Hepatocyte (in vitro differentiated cells): ENCODE results near the gene CNTN6. TPM values are rescaled to one million over a fixed set of nuclear protein-coding genes. Genes with fewer than 3 reads are reported as not detected.

ENCODE experiments used
- DNase-seq: peaks from one replicate; pipeline ENCODE4 v3.0.0-alpha.2; 2016; ENCODE audit warnings: low spot score
- H2AFZ ChIP-seq: fragments of 200-600 bp; sonication (generic); 2 replicates; pipeline ENCODE4 v1.6.0; 2016; ENCODE audit warnings: antibody characterized with exemption, mild to moderate bottlenecking
- H3K27ac ChIP-seq: fragments of 200-600 bp; sonication (generic); 2 replicates; pipeline ENCODE4 v1.5.1; 2016; ENCODE audit warnings: mild to moderate bottlenecking
- H3K27me3 ChIP-seq: fragments of 200-600 bp; sonication (generic); 2 replicates; pipeline ENCODE4 v1.6.1; 2016
- H3K36me3 ChIP-seq: fragments of 200-600 bp; sonication (generic); replicated peaks from 2 replicates; pipeline ENCODE4 v1.5.1; 2016; ENCODE audit warnings: low read depth; ENCODE audit not compliant: insufficient read depth
- H3K4me1 ChIP-seq: fragments of 200-600 bp; sonication (generic); 2 replicates; pipeline ENCODE4 v1.5.1; 2016; ENCODE audit warnings: mild to moderate bottlenecking, moderate library complexity; ENCODE audit not compliant: insufficient read depth
- H3K4me2 ChIP-seq: fragments of 200-600 bp; sonication (generic); 2 replicates; pipeline ENCODE4 v1.6.0; 2016
- H3K4me3 ChIP-seq: fragments of 200-600 bp; sonication (generic); 2 replicates; pipeline ENCODE4 v1.5.1; 2016; ENCODE audit warnings: mild to moderate bottlenecking
- H3K79me2 ChIP-seq: fragments of 200-600 bp; sonication (generic); 2 replicates; pipeline ENCODE4 v1.6.0; 2017; ENCODE audit warnings: mild to moderate bottlenecking
- H3K9me2 ChIP-seq: fragments of 200-600 bp; sonication (generic); replicated peaks from 2 replicates; pipeline ENCODE4 v1.6.0; 2017; ENCODE audit warnings: mild to moderate bottlenecking; ENCODE audit not compliant: insufficient read depth
- H3K9me3 ChIP-seq: fragments of 200-600 bp; sonication (generic); 2 replicates; pipeline ENCODE4 v1.5.1; 2016; ENCODE audit warnings: low read depth, mild to moderate bottlenecking
- H4K20me1 ChIP-seq: fragments of 200-600 bp; sonication (generic); 2 replicates; pipeline ENCODE4 v1.6.0; 2016; ENCODE audit warnings: mild to moderate bottlenecking; ENCODE audit not compliant: insufficient read depth, poor library complexity, severe bottlenecking
- CTCF ChIP-seq: fragments of 200-600 bp; sonication (generic); IDR thresholded peaks from 2 replicates; pipeline ENCODE4 v1.5.1; 2016; ENCODE audit warnings: antibody characterized with exemption, mild to moderate bottlenecking; ENCODE audit not compliant: poor library complexity
- EZH2 ChIP-seq: fragments of 200-600 bp; sonication (generic); IDR thresholded peaks from 2 replicates; pipeline ENCODE4 v1.6.1; 2016; ENCODE audit warnings: antibody characterized with exemption, mild to moderate bottlenecking, borderline replicate concordance
- EZH2phosphoT487 ChIP-seq: fragments of 200-600 bp; sonication (generic); IDR thresholded peaks from one replicate; pipeline ENCODE4 v1.6.1; 2018; ENCODE audit warnings: antibody characterized with exemption, mild to moderate bottlenecking, low read depth, moderate library complexity; ENCODE audit not compliant: unreplicated experiment, severe bottlenecking
- WGBS: methylation state at CpG from one replicate; pipeline ENCODE4 v1.1.6; 2016; ENCODE audit warnings: low lambda C conversion rate; ENCODE audit errors: missing lambda C conversion rate; 5-methylcytosine and 5-hydroxymethylcytosine counted together
- polyA plus RNA-seq: library from polyadenylated mRNA; unstranded; fragments of >200 nt; fragmentation: Nextera tagmentation; extraction: Ambion mirVana; gene quantifications from 2 replicates; pipeline ENCODE4 v1.2.1, GENCODE V29; 2016
- total RNA-seq: library from RNA; depleted of rRNA; stranded (reverse); fragments of >200 nt; gene quantifications from 2 replicates; pipeline ENCODE4 v1.2.3, GENCODE V29; 2014

CNTN6 gene
- total and polyA plus RNA-seq, 2 experiments from 2014 or later: 2.9 to 3.2 TPM

- WGBS: 74% methylated on average over 4 of the region's 4 CpGs
- no peaks in the 10 kb centered on the region for H3K9me2 ChIP-seq
- H3K4me1 ChIP-seq: no peaks in the 10 kb centered on the region
- H3K27ac ChIP-seq: no peak overlapping the region
- no peak overlapping the region for H2AFZ ChIP-seq
- no peaks in the 10 kb centered on the region for H3K27me3 ChIP-seq
- TF ChIP-seq EZH2phosphoT487: no peak
- no peak for TF ChIP-seq CTCF
- H3K4me2 ChIP-seq: no peak overlapping the region
- H3K36me3 ChIP-seq: no peaks in the 10 kb centered on the region
- DNase-seq: peak; percentile 3
- no peaks in the 10 kb centered on the region for H4K20me1 ChIP-seq
- no peaks in the 10 kb centered on the region for H3K79me2 ChIP-seq
- H3K4me3 ChIP-seq: no peak overlapping the region
- H3K9me3 ChIP-seq: no peaks in the 10 kb centered on the region
Observed at GRCh38 chr3:1183320-1184048, 90.7 kb downstream of the CNTN6 start.

GRCh38 chr3:1190569-1190968, 97.7 kb downstream of the CNTN6 start:
- WGBS: 87% methylated on average over 3 of the region's 3 CpGs
- Histone ChIP-seq H3K9me2 (no peaks in the 10 kb centered on the region), H3K27me3 (no peaks in the 10 kb centered on the region), H3K36me3 (no peaks in the 10 kb centered on the region), H3K79me2 (no peaks in the 10 kb centered on the region), H2AFZ (no peak overlapping the region), H3K4me1 (no peaks in the 10 kb centered on the region), H3K9me3 (no peaks in the 10 kb centered on the region), H3K4me3 (no peak overlapping the region), H3K27ac (no peak overlapping the region), H3K4me2 (no peak overlapping the region), H4K20me1 (no peaks in the 10 kb centered on the region)
- no peak for TF ChIP-seq CTCF
- no peak for TF ChIP-seq EZH2
- no peak for DNase-seq

GRCh38 chr3:1191026-1191425, 98.2 kb downstream of the CNTN6 start:
- Histone ChIP-seq H2AFZ (no peak overlapping the region), H3K27me3 (no peaks in the 10 kb centered on the region), H3K9me2 (no peaks in the 10 kb centered on the region), H3K27ac (no peak overlapping the region), H3K79me2 (no peaks in the 10 kb centered on the region), H3K4me1 (no peaks in the 10 kb centered on the region), H3K4me2 (no peak overlapping the region), H3K36me3 (no peaks in the 10 kb centered on the region), H4K20me1 (no peaks in the 10 kb centered on the region), H3K9me3 (no peaks in the 10 kb centered on the region), H3K4me3 (no peak overlapping the region)
- TF ChIP-seq CTCF: no peak
- TF ChIP-seq EZH2phosphoT487: no peak
- TF ChIP-seq EZH2: no peak
- 88% methylated on average over 1 of the region's 1 CpG for WGBS
- DNase-seq: peak; percentile 5

GRCh38 chr3:1195947-1196346, 103.1 kb downstream of the CNTN6 start:
- TF ChIP-seq EZH2: no peak
- Histone ChIP-seq H3K9me3 (no peaks in the 10 kb centered on the region), H4K20me1 (no peaks in the 10 kb centered on the region), H3K9me2 (no peaks in the 10 kb centered on the region), H3K27ac (no peak overlapping the region), H3K79me2 (no peaks in the 10 kb centered on the region), H3K4me1 (no peaks in the 10 kb centered on the region), H2AFZ (no peak overlapping the region), H3K4me3 (no peak overlapping the region), H3K4me2 (no peak overlapping the region), H3K27me3 (no peaks in the 10 kb centered on the region), H3K36me3 (no peaks in the 10 kb centered on the region)
- DNase-seq: peak; percentile 32
- 81% methylated on average over 1 of the region's 1 CpG for WGBS
